ENCODE results near the gene SLFN14.
"Not testable (repeated sequence)": the region's sequence is repeated elsewhere in the genome, so short reads cannot be mapped to it uniquely, and the experiment has no call there.

Gene SLFN14

DNA sequence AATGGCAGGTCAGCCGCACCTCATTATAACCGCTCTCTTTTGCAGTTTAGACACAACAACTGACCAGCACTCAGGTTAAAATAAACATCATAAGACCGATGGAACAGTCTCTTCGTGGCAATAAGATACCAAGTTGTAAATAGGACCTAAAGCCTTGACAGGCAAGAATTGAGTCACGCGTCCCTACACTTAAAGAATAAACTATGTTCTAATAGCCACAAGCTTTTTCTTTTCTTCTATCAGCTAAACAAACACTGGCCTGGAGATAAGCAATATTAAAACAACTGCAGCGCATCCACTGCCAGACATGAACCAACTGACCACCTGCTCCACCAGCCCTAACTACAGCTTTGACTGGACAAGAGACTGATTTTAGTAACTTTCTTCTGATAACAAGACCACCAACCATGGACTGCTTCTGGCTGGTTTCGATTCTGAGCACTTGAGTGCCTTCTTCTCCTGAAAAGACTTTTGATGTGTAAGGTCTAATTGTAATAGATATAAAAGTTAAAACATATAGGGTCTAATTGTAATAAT, 40.6 kb downstream of the SLFN14 start:
- DNase-seq, result no peak

DNA sequence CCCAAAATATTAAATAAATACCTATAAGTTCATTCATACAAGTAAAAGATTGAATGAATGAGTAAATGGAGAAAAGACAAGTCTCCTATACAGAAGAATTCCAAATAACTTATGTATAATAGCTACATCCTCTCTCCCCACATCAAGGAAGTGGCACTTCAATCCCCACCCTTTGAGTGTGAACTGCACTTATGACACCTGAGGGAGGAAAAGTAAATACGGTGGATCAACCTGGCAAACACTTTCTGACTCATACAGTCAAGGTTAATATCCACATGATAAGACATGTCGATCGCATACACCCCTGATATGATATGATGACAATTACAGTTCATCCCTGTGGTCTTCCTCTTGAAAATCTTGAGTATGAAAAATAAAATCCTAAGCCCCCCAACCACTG, 41.2 kb downstream of the SLFN14 start:
- DNase-seq, result no peak

DNA sequence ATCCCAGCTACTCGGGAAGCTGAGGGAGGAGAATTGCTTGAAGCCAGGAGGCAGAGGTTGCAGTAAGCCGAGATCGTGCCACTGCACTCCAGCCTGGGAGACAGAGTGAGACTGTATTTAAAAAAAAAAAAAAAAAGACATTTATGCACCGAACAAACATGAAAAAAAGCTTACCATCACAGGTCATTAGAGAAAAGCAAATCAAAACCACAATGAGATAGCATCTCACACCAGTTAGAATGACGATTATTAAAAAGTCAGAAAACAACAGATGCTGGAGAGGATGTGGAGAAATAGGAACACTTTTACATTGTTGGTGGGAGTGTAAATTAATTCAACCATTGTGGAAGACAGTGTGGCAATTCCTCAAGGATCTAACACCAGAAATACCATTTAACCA, 42.2 kb downstream of the SLFN14 start:
- not testable (repeated sequence) for DNase-seq

DNA sequence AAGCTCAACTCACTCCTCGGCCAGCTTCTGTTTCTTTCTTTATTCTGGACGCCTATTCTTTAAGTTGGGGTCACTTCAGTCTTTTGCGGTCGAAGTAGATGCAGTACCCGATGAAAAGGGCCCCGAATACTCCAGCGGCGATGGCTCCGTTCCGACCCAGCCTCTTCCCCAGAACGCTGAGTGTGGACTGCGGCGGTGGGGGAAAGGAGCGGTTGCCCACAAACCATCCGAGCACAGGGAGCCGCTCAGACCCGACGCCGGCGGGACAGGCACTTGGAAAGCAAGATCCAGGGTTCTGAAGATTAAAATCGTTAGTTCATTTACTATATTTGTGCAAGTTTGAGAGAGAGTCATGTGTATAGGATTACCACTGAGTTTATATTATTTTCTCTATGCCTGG, 45.6 kb downstream of the SLFN14 start:
- no peak for DNase-seq

DNA sequence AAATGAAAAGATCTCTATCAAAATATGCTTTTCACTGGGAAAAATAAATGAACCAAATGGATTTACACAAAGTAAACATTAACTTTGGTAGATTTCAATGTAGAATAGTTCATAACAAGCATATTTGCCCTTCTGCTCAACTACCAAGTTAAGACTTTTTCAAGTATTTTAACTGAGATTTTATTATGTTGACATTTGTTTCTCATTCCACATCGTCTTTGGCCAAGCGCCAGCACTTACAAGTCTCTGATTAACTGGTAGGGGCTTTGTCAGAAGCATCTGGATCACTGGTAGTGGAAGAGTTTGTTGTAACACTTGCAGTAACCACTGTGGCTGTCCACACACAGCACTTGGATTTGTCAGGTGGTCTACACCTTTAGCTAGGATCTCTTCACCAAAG, 46.1 kb downstream of the SLFN14 start:
- DNase-seq, result no peak
